ENCODE results near the gene CTBP2. TPM values are rescaled to one million over a fixed set of nuclear protein-coding genes. Genes with fewer than 3 reads are reported as not detected.

The CTBP2 gene
- total and polyA plus RNA-seq, 4 donors: 3.4 to 59.2 (median 5.5) TPM

DNA sequence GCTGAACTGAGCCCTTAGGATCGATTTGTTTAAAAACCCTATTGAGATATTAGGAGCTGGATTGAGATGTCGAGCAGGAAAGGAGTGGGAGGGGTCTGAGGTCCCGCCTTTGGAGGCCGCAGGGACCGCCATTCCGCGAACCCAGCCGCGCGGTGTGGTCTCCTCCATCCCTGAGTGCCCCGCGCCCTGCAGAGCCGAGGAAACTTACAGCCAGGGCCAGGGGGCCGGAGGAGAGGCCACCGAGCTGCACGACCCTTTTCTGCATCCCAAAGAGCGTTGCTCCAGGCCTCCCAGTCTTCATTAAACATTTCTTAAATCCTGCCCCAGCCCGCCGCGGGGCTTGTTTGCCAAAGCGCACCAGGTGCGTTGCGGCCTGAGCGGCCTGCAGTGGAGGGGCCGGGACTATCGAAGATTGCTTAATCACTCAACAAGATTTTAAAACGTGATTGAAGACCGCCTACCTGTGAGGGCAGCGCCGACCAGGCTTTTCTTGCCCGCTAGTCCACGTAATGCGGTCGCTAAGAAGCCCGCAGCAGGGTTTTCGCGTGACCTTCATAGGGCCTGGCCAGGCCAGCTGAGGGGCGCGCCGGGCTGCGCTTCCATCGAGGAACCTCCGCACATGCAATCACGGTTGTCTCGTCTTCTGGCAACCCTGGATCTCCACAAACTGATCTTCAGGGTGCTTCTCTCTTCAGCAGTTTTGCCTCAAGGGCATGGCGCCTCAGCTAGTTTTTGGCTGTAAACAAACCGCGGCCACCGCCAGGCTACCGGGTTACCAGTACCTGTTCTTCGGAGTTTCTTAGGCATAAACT lies 2.0 kb upstream of the CTBP2 start:
- no peak for DNase-seq (ENCODE audit: low spot score)
- no peak overlapping the region for H3K27ac ChIP-seq (ENCODE audit: low read depth in 1 of 2, low read length in 2 of 2)
- H3K27me3 ChIP-seq (ENCODE audit: control insufficient read depth in 4 of 4, insufficient read depth in 4 of 4, low read length in 3 of 4): peaks cover 2 to 6% (median 4%) of the 10 kb centered on the region in 4 donors

GRCh38 chr10:125161707-125162119 lies 1.4 kb upstream of the CTBP2 start:
- peaks cover 2 to 6% (median 4%) of the 10 kb centered on the region in 4 donors for H3K27me3 ChIP-seq (ENCODE audit: control insufficient read depth in 4 of 4, insufficient read depth in 4 of 4, low read length in 3 of 4)
- no peaks in the 10 kb centered on the region for H3K9me3 ChIP-seq (ENCODE audit: control insufficient read depth in 4 of 4, low read length in 3 of 4)
- no peak for TF ChIP-seq REST (IDR thresholded peaks at IDR 0.05)
- no peak for TF ChIP-seq RXRA (IDR thresholded peaks at IDR 0.05)
- no peak for TF ChIP-seq YY1 (IDR thresholded peaks at IDR 0.05)
- TF ChIP-seq, protein P1, sequence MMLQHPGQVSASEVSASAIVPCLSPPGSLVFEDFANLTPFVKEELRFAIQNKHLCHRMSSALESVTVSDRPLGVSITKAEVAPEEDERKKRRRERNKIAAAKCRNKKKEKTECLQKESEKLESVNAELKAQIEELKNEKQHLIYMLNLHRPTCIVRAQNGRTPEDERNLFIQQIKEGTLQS (IDR thresholded peaks at IDR 0.05): no peak
- no peak for TF ChIP-seq HNF4A (conservative IDR thresholded peaks at IDR 0.05)
- TF ChIP-seq, protein P2, sequence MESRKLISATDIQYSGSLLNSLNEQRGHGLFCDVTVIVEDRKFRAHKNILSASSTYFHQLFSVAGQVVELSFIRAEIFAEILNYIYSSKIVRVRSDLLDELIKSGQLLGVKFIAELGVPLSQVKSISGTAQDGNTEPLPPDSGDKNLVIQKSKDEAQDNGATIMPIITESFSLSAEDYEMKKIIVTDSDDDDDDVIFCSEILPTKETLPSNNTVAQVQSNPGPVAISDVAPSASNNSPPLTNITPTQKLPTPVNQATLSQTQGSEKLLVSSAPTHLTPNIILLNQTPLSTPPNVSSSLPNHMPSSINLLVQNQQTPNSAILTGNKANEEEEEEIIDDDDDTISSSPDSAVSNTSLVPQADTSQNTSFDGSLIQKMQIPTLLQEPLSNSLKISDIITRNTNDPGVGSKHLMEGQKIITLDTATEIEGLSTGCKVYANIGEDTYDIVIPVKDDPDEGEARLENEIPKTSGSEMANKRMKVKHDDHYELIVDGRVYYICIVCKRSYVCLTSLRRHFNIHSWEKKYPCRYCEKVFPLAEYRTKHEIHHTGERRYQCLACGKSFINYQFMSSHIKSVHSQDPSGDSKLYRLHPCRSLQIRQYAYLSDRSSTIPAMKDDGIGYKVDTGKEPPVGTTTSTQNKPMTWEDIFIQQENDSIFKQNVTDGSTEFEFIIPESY (IDR thresholded peaks at IDR 0.05): no peak
- TF ChIP-seq NR2F2 (IDR thresholded peaks at IDR 0.05): no peak
- no peak for TF ChIP-seq JUND (IDR thresholded peaks at IDR 0.05)
- TF ChIP-seq EGR1 (IDR thresholded peaks at IDR 0.05; ENCODE audit: low read depth in 2 of 2): no peak
- TF ChIP-seq CTCF (IDR thresholded peaks at IDR 0.05; ENCODE audit: low read depth, low read length, missing input control): no peak
- no peak for TF ChIP-seq TAF1 (conservative IDR thresholded peaks at IDR 0.05)
- no peak for TF ChIP-seq GABPA (IDR thresholded peaks at IDR 0.05 in 1 of 2, conservative IDR thresholded peaks at IDR 0.05 in 1 of 2)
- no peak for TF ChIP-seq RAD21 (IDR thresholded peaks at IDR 0.05)
- TF ChIP-seq FOXA2 (IDR thresholded peaks at IDR 0.05): no peak
- TF ChIP-seq SP1 (IDR thresholded peaks at IDR 0.05): no peak
- TF ChIP-seq MAX (IDR thresholded peaks at IDR 0.05): no peak
- no peak for TF ChIP-seq HNF4G (IDR thresholded peaks at IDR 0.05)
- TF ChIP-seq FOXA1 (IDR thresholded peaks at IDR 0.05): no peak
- peak overlapping the region in 1 of 3 donors; percentile 79 for H3K4me3 ChIP-seq (ENCODE audit: low read depth in 1 of 3, low read length in 3 of 3)
- peaks cover 12 to 23% (median 16%) of the 10 kb centered on the region in 4 donors for H3K4me1 ChIP-seq (ENCODE audit: control insufficient read depth in 4 of 4, insufficient read depth in 4 of 4, low read length in 3 of 4)
- no peak overlapping the region for H3K9ac ChIP-seq (ENCODE audit: low read depth in 1 of 2, low read length in 2 of 2)
- WGBS: 3% methylated on average over 39 of the region's 39 CpGs
- H3K36me3 ChIP-seq (ENCODE audit: control insufficient read depth in 4 of 4, insufficient read depth in 3 of 4, low read depth in 1 of 4, low read length in 3 of 4): no peaks in the 10 kb centered on the region
- peak overlapping the region; percentile 75 to 76 for H3K27ac ChIP-seq (ENCODE audit: low read depth in 1 of 2, low read length in 2 of 2)
- DNase-seq (ENCODE audit: low spot score): no peak

More for the DNA sequence above, 2.0 kb upstream of the CTBP2 start:
- Histone ChIP-seq H3K36me3 (ENCODE audit: control insufficient read depth in 4 of 4, insufficient read depth in 3 of 4, low read depth in 1 of 4, low read length in 3 of 4) (no peaks in the 10 kb centered on the region), H3K4me3 (ENCODE audit: low read depth in 1 of 3, low read length in 3 of 3) (peak overlapping the region in 1 of 3 donors; percentile 79), H3K4me1 (ENCODE audit: control insufficient read depth in 4 of 4, insufficient read depth in 4 of 4, low read length in 3 of 4) (peaks cover 6 to 18% (median 14%) of the 10 kb centered on the region in 4 donors), H3K9ac (ENCODE audit: low read depth in 1 of 2, low read length in 2 of 2) (no peak overlapping the region), H3K9me3 (ENCODE audit: control insufficient read depth in 4 of 4, low read length in 3 of 4) (no peaks in the 10 kb centered on the region)
- WGBS: 35% methylated on average over 51 of the region's 51 CpGs
- no peak for TF ChIP-seq NR2F2 (IDR thresholded peaks at IDR 0.05)
- TF ChIP-seq, protein P1 (IDR thresholded peaks at IDR 0.05): no peak
- no peak for TF ChIP-seq TAF1 (conservative IDR thresholded peaks at IDR 0.05)
- TF ChIP-seq FOXA2 (IDR thresholded peaks at IDR 0.05): no peak
- no peak for TF ChIP-seq FOXA1 (IDR thresholded peaks at IDR 0.05)
- no peak for TF ChIP-seq JUND (IDR thresholded peaks at IDR 0.05)
- TF ChIP-seq, protein P2 (IDR thresholded peaks at IDR 0.05): no peak
- TF ChIP-seq HNF4A (conservative IDR thresholded peaks at IDR 0.05): no peak
- no peak for TF ChIP-seq GABPA (IDR thresholded peaks at IDR 0.05 in 1 of 2, conservative IDR thresholded peaks at IDR 0.05 in 1 of 2)
